Measurements from ENCODE around the gene UBE3D.

DNA sequence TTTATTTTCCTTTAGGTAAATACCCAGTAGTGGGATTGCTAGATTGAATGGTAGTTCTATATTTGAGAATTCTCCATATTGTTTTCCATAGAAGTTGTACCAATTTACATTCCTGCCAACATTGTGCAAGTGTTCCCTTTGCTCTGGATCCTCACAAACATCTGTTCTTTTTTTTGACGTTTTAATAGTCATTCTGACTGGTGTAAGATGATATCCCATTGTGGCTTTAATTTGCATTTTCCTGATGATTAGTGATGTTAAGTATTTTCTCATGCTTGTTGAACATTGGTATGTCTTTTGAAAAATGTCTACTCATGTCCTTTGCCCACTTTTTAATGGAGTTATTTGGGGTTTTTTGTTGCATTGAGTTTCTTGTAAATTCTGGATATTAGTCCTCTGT is 85.6 kb downstream of the UBE3D start:
- TF ChIP-seq CTCF (IDR thresholded peaks at IDR 0.05; ENCODE audit: low read depth, low read length, poor library complexity, severe bottlenecking) (no peak), EZH2phosphoT487 (IDR thresholded peaks at IDR 0.05; ENCODE audit: borderline replicate concordance, low read length) (no peak)
